Measurements from ENCODE around the gene HOXD1.

Gene HOXD1

GRCh38 chr2:176167398-176167797, 21.1 kb upstream of the HOXD1 start:
- no peak overlapping the region for H3K4me3 ChIP-seq (ENCODE audit: low read depth, low read length)
- DNase-seq (ENCODE audit: low read depth): no peak
- in situ Hi-C loops (cut with HindIII; ENCODE audit: low sequenced_read_pairs): no loop called here
- TF ChIP-seq CTCF (IDR thresholded peaks at IDR 0.05; ENCODE audit: low read depth, low read length, missing control alignments): no peak

GRCh38 chr2:176169181-176169580, 19.3 kb upstream of the HOXD1 start:
- DNase-seq (ENCODE audit: low read depth): no peak
- H3K4me3 ChIP-seq (ENCODE audit: low read depth, low read length): no peak overlapping the region
- TF ChIP-seq CTCF (IDR thresholded peaks at IDR 0.05; ENCODE audit: low read depth, low read length, missing control alignments): no peak
- in situ Hi-C loops (cut with HindIII; ENCODE audit: low sequenced_read_pairs): no loop called here

GRCh38 chr2:176169711-176170110, 18.8 kb upstream of the HOXD1 start:
- TF ChIP-seq CTCF (IDR thresholded peaks at IDR 0.05; ENCODE audit: low read depth, low read length, missing control alignments): no peak
- in situ Hi-C loops (cut with HindIII; ENCODE audit: low sequenced_read_pairs): no loop called here
- DNase-seq (ENCODE audit: low read depth): no peak
- no peak overlapping the region for H3K4me3 ChIP-seq (ENCODE audit: low read depth, low read length)

GRCh38 chr2:176170602-176171305, 17.7 kb upstream of the HOXD1 start:
- in situ Hi-C loops (cut with HindIII; ENCODE audit: low sequenced_read_pairs): no loop called here
- no peak overlapping the region for H3K4me3 ChIP-seq (ENCODE audit: low read depth, low read length)
- TF ChIP-seq CTCF (IDR thresholded peaks at IDR 0.05; ENCODE audit: low read depth, low read length, missing control alignments): no peak
- DNase-seq (ENCODE audit: low read depth): no peak

GRCh38 chr2:176171351-176172006, 17.0 kb upstream of the HOXD1 start:
- no peak for DNase-seq (ENCODE audit: low read depth)
- H3K4me3 ChIP-seq (ENCODE audit: low read depth, low read length): no peak overlapping the region
- TF ChIP-seq CTCF (IDR thresholded peaks at IDR 0.05; ENCODE audit: low read depth, low read length, missing control alignments): no peak
- in situ Hi-C loops (cut with HindIII; ENCODE audit: low sequenced_read_pairs): no loop called here

GRCh38 chr2:176172007-176172894, 16.2 kb upstream of the HOXD1 start:
- no peak overlapping the region for H3K4me3 ChIP-seq (ENCODE audit: low read depth, low read length)
- DNase-seq (ENCODE audit: low read depth): no peak
- in situ Hi-C loops (cut with HindIII; ENCODE audit: low sequenced_read_pairs): no loop called here
- TF ChIP-seq CTCF (IDR thresholded peaks at IDR 0.05; ENCODE audit: low read depth, low read length, missing control alignments): no peak

Measured in astrocyte of the cerebellum (primary cell).